Lung (tissue), 12 donors: Measurements from ENCODE around the gene PPP1R2C. TPM values are rescaled to one million over a fixed set of nuclear protein-coding genes. Genes with fewer than 3 reads are reported as not detected.

ENCODE experiments used
- ATAC-seq: fragments of 200-7000 bp; cut with Tn5 transposase; one replicate; pipeline ENCODE4 v1.9.1; 2020; ENCODE audit warnings: moderate number of reproducible peaks; ENCODE audit not compliant: insufficient read depth, low FRiP score
- DNase-seq, 3 donors: peaks; one replicate each; pipeline ENCODE4 v3.0.0-alpha.2; 2013 to 2017
- H3K27ac ChIP-seq, 2 donors: one replicate each; pipeline ENCODE4 v1.5.1; 2013; ENCODE audit warnings: mild to moderate bottlenecking in 2 of 2, moderate library complexity in 2 of 2, control low read depth in 1 of 2, inconsistent platforms in 1 of 2, low read depth in 1 of 2, low read length in 1 of 2
- H3K27me3 ChIP-seq, 3 donors: one replicate each; pipeline ENCODE4 v1.5.1; 2013; ENCODE audit warnings: low read length in 2 of 3; ENCODE audit not compliant: control insufficient read depth in 3 of 3, insufficient read depth in 3 of 3
- H3K36me3 ChIP-seq, 4 donors: one replicate each; pipeline ENCODE4 v1.5.1; 2013; ENCODE audit warnings: low read length in 4 of 4, mild to moderate bottlenecking in 1 of 4, moderate library complexity in 1 of 4; ENCODE audit not compliant: control insufficient read depth in 4 of 4, insufficient read depth in 4 of 4
- H3K4me1 ChIP-seq, 5 donors: one replicate each; pipeline ENCODE4 v1.5.1; 2013; ENCODE audit warnings: low read length in 5 of 5, mild to moderate bottlenecking in 2 of 5, moderate library complexity in 1 of 5; ENCODE audit not compliant: control insufficient read depth in 5 of 5, insufficient read depth in 5 of 5
- H3K4me3 ChIP-seq: one replicate; pipeline ENCODE4 v1.5.1; 2013; ENCODE audit warnings: mild to moderate bottlenecking, control low read depth, moderate library complexity
- H3K9ac ChIP-seq, 2 donors: one replicate each; pipeline ENCODE4 v1.5.1; 2013; ENCODE audit warnings: low read length in 2 of 2, control low read depth in 1 of 2; ENCODE audit not compliant: insufficient read depth in 1 of 2
- H3K9me3 ChIP-seq, 4 donors: one replicate each; pipeline ENCODE4 v1.5.1; 2013; ENCODE audit warnings: low read length in 3 of 4, mild to moderate bottlenecking in 1 of 4, moderate library complexity in 1 of 4; ENCODE audit not compliant: control insufficient read depth in 4 of 4, insufficient read depth in 3 of 4
- WGBS, 2 donors: extraction: QIAGEN DNeasy Blood & Tissue Kit; methylation state at CpG; one replicate each; pipeline ENCODE4 v1.1.7; 2013; 5-methylcytosine and 5-hydroxymethylcytosine counted together
- polyA plus RNA-seq, 2 donors: library from polyadenylated mRNA; stranded (reverse); fragments of 200-250 nt; gene quantifications; one replicate each; pipeline ENCODE4 v1.2.1, GENCODE V29; 2013
- total RNA-seq, 2 donors: library from RNA; depleted of rRNA in 1 of 2; stranded (reverse); fragments of >200 nt in 1 of 2; gene quantifications; one replicate each; pipeline ENCODE4 v1.2.1, GENCODE V29; 2014 to 2021
- TF ChIP-seq, protein P1 (sequence below): IDR thresholded peaks from 2 replicates; pipeline ENCODE4 v1.5.1; 2012; ENCODE audit warnings: mild to moderate bottlenecking; ENCODE audit errors: control extremely low read depth, extremely low read depth
- donor health status: control.
- donor health status: control.
- donor health status: Bipolar disorder and iron deficiency.
- donor health status: healthy.
- donor health status: DM: yes; HTN: yes; CAD: no.

PPP1R2C gene
- total and polyA plus RNA-seq, 4 donors = not detected

DNA sequence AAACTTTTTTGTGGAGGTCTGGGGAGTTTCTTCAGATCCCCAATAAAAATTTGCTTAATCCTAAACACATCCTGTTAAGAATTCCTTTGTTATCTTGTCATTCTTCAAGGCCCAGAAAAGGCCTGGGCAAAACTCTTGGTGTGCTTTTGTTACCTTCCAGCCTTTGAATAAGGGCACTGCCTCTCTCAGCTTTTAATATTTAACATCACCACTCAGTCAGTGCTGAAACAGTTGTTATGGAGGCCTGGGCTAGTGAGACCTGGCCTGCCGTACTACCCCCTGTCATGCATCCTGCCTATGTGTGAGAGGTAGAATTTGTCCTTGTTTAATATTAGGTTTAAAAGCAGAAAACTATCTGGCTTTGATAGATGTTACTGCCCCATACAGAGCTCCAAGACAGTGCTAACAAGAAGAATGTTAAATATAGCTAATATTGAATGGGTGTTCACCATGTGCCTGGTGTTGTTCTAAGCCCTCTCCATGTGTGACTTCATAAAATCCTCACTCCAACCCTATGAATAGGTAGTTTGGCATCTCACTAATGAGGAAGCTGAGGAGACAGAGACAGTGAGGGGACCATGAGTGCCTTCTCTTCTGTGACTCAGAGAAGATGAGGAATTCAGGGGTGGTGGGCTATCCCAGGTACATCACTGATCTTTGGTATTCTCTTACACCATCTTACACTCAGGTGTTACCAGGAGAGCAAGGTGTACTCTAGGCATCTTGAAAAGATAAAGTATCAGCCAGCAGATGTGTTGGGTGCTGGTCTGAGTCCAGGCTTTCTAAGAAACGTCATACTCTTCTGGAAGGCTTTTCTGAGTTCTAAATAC is 6.2 kb downstream of the PPP1R2C start:
- peaks cover 0 to 10% (median 0%) of the 10 kb centered on the region in 3 donors for H3K27me3 ChIP-seq
- 79 to 97% methylated on average over 2 of the region's 2 CpGs for WGBS, 2 donors
- H3K36me3 ChIP-seq = no peaks in the 10 kb centered on the region
- H3K9me3 ChIP-seq = peaks cover 0 to 2% (median under 1%) of the 10 kb centered on the region in 4 donors
- ATAC-seq (no peak), DNase-seq (no peak)
- H3K4me3 ChIP-seq = no peak overlapping the region
- TF ChIP-seq, protein P1, sequence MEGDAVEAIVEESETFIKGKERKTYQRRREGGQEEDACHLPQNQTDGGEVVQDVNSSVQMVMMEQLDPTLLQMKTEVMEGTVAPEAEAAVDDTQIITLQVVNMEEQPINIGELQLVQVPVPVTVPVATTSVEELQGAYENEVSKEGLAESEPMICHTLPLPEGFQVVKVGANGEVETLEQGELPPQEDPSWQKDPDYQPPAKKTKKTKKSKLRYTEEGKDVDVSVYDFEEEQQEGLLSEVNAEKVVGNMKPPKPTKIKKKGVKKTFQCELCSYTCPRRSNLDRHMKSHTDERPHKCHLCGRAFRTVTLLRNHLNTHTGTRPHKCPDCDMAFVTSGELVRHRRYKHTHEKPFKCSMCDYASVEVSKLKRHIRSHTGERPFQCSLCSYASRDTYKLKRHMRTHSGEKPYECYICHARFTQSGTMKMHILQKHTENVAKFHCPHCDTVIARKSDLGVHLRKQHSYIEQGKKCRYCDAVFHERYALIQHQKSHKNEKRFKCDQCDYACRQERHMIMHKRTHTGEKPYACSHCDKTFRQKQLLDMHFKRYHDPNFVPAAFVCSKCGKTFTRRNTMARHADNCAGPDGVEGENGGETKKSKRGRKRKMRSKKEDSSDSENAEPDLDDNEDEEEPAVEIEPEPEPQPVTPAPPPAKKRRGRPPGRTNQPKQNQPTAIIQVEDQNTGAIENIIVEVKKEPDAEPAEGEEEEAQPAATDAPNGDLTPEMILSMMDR = no peak
- no peak overlapping the region for H3K27ac ChIP-seq
- no peak overlapping the region for H3K9ac ChIP-seq
- no peaks in the 10 kb centered on the region for H3K4me1 ChIP-seq

DNA sequence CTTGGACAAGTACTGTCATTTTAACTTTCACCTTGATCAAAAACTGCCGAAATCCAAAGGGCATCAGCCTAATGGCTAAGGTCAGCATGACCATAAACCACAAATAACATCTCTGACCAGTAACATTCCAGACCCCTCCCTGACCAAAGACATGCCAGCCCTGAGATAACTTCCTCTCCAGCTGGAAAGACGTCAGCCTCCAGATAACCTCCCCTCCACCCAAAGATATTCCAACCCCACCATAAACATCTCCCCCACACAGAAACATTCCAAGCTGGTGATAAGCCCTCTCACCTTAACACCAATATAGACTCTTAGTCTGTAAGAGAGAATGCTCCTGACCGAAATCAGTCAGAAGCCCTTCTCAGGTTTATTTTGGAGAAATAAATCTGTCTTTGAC is 7.4 kb downstream of the PPP1R2C start:
- 75 to 95% methylated on average over 3 of the region's 3 CpGs for WGBS, 2 donors
- Histone ChIP-seq H3K4me3 (no peak overlapping the region), H3K27me3 (peaks cover 0 to 10% (median 0%) of the 10 kb centered on the region in 3 donors), H3K36me3 (no peaks in the 10 kb centered on the region), H3K4me1 (no peaks in the 10 kb centered on the region), H3K9me3 (peaks cover 0 to 2% (median under 1%) of the 10 kb centered on the region in 4 donors), H3K27ac (no peak overlapping the region), H3K9ac (no peak overlapping the region)
- no peak for ATAC-seq
- no peak for DNase-seq
- TF ChIP-seq, protein P1 = no peak

DNA sequence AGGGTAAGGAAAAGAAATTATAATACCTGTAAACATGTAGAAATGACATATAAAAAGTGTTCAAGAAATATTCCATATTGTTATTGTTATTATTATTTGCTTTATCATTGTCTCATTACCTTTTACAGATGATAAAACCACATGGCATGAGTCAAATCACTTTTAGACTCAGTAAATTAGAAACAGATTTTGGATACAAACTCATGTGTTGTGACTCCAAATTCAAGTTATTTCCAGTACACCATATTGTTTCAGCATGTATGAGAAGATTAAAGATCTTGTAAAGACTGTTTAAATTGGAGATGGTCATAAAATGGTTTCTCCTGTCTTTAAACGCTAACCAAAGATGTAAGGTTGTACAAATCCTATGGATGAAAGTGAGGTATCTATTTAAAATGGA is 18.1 kb downstream of the PPP1R2C start:
- DNase-seq (peak in 1 of 3 donors; percentile 1), ATAC-seq (no peak)
- WGBS, 2 donors = 81 to 82% methylated on average over 1 of the region's 1 CpG
- Histone ChIP-seq H3K27ac (no peak overlapping the region), H3K4me1 (peaks cover 0 to 2% (median 0%) of the 10 kb centered on the region in 5 donors), H3K36me3 (no peaks in the 10 kb centered on the region), H3K27me3 (no peaks in the 10 kb centered on the region), H3K9me3 (peaks cover 0 to 3% (median under 1%) of the 10 kb centered on the region in 4 donors), H3K9ac (no peak overlapping the region), H3K4me3 (no peak overlapping the region)
- TF ChIP-seq, protein P1 = no peak
